HEK293T (cell line): ENCODE measurements around the gene FARP1.

Source experiments
- CTCF ChIA-PET: fragments of 350-600 bp; formaldehyde crosslinking; extraction: SDS; loops from one replicate; lab custom pipeline; 2021; ENCODE audit warnings: antibody characterized with exemption, inconsistent platforms; lab: Yijun Ruan, JAX
- POLR2A ChIA-PET: fragments of 350-600 bp; formaldehyde crosslinking; extraction: SDS; loops from one replicate; lab custom pipeline; 2020; ENCODE audit warnings: antibody characterized with exemption, inconsistent platforms; lab: Yijun Ruan, JAX
- DNase-seq: peaks from one replicate; pipeline ENCODE4 v3.0.0; 2012; ENCODE audit warnings: mixed read lengths; ENCODE audit errors: extremely low spot score
- ARNT ChIP-seq: fragments of 450-650 bp; IDR thresholded peaks from 2 replicates; pipeline ENCODE4 v1.6.1; 2017; ENCODE audit warnings: mild to moderate bottlenecking
- BHLHE40 ChIP-seq: fragments of 450-650 bp; IDR thresholded peaks from 2 replicates; pipeline ENCODE4 v1.6.1; 2016; ENCODE audit warnings: mild to moderate bottlenecking, moderate library complexity, borderline replicate concordance
- CTBP1 ChIP-seq: fragments of 450-650 bp; IDR thresholded peaks from 2 replicates; pipeline ENCODE4 v1.6.1; 2016; ENCODE audit warnings: borderline replicate concordance
- ELF4 ChIP-seq: fragments of 450-650 bp; IDR thresholded peaks from 2 replicates; pipeline ENCODE4 v1.6.1; 2017; ENCODE audit warnings: antibody characterized with exemption
- FOXA1 ChIP-seq: fragments of 450-650 bp; IDR thresholded peaks from 2 replicates; pipeline ENCODE4 v1.6.1; 2016; ENCODE audit warnings: mild to moderate bottlenecking
- FOXK2 ChIP-seq: fragments of 450-650 bp; IDR thresholded peaks from 2 replicates; pipeline ENCODE4 v1.6.1; 2016; ENCODE audit warnings: mild to moderate bottlenecking
- FOXM1 ChIP-seq: fragments of 450-650 bp; IDR thresholded peaks from 2 replicates; pipeline ENCODE4 v1.6.1; 2017; ENCODE audit warnings: mild to moderate bottlenecking, borderline replicate concordance
- HDGF ChIP-seq: fragments of 450-650 bp; IDR thresholded peaks from 2 replicates; pipeline ENCODE4 v1.6.1; 2017; ENCODE audit warnings: antibody characterized with exemption, borderline replicate concordance
- L3MBTL2 ChIP-seq: fragments of 450-650 bp; conservative IDR thresholded peaks from 2 replicates; pipeline ENCODE4 v1.6.1; 2016; ENCODE audit warnings: mild to moderate bottlenecking
- LEF1 ChIP-seq: fragments of 450-650 bp; IDR thresholded peaks from 2 replicates; pipeline ENCODE4 v1.6.1; 2017; ENCODE audit warnings: mild to moderate bottlenecking, borderline replicate concordance
- NFRKB ChIP-seq: fragments of 450-650 bp; IDR thresholded peaks from 2 replicates; pipeline ENCODE4 v1.6.1; 2016; ENCODE audit warnings: mild to moderate bottlenecking, moderate library complexity
- SP1 ChIP-seq: fragments of 450-650 bp; IDR thresholded peaks from 2 replicates; pipeline ENCODE4 v1.6.1; 2017
- SUZ12 ChIP-seq: fragments of 450-650 bp; IDR thresholded peaks from 2 replicates; pipeline ENCODE4 v1.6.1; 2016; ENCODE audit warnings: mild to moderate bottlenecking
- TARDBP ChIP-seq: fragments of 450-650 bp; IDR thresholded peaks from 2 replicates; pipeline ENCODE4 v1.6.1; 2016
- ZNF384 ChIP-seq: fragments of 450-650 bp; IDR thresholded peaks from 2 replicates; pipeline ENCODE4 v1.6.1; 2016
- TF ChIP-seq, protein P1 (sequence below): fragments of 450-650 bp; IDR thresholded peaks from 2 replicates; pipeline ENCODE4 v1.6.1; 2016

The FARP1 gene

GRCh38 chr13:98500963-98501421, 358.1 kb downstream of the FARP1 start:
- TF ChIP-seq FOXM1 (no peak), NFRKB (no peak), ZNF384 (no peak), FOXA1 (no peak), TARDBP (no peak), BHLHE40 (no peak), SP1 (no peak), LEF1 (no peak), HDGF (no peak), ELF4 (no peak), ARNT (no peak), CTBP1 (no peak), L3MBTL2 (no peak), FOXK2 (no peak)
- DNase-seq: no peak
- ChIA-PET POLR2A (no interaction called here), CTCF (no interaction called here)

DNA sequence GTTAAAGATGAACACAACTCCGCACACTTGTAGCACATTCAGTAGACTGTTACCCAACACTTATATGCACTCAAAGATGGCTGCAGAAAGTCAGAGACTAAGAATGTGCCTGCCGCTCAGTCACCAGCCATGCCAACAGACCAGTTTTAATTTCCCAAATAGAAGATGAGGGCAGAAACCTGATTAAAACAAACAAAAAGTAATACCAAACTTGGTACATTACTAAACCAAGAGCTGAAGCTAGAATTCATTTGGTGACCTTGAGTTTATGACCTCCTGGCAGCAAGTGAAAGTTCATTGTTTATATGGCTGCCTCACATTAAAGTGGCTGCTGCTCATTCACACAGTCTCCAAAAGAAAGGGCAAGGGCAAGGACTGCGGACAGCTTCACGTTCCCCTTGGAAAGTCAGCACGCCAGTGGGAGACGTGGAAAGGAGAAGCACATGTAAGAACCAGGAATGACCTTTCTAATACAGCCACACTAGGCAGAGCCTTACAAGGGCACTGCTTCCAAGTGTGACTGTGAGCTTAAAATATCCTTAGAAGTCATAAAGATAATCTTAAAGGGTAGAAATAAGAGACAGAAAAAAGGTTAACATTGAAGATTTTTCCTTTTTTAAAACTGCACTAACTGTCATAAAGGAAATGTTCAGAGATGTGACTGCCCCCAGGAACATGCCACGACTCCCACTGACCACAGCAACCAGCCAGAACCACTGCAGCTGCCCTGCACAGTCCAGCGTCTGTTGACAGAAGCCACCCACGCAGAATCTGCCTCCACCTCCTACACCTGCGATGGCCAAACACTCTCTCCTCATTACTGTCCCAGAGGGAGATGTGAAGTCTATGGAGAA, 360.5 kb downstream of the FARP1 start:
- ChIA-PET POLR2A (interaction anchor here (1.7 kb wide), 1 partner anchor 74 kb away, joined by 5 read pairs; no protein-coding TSS in a partner anchor), CTCF (interaction anchor here (0.8 kb wide), 1 partner anchor 20 kb away, joined by 3 read pairs; no protein-coding TSS in a partner anchor)
- no peak for TF ChIP-seq ELF4
- no peak for TF ChIP-seq NFRKB
- TF ChIP-seq SUZ12: no peak
- TF ChIP-seq L3MBTL2: no peak
- TF ChIP-seq FOXK2: no peak
- no peak for TF ChIP-seq ARNT
- no peak for TF ChIP-seq FOXA1
- no peak for TF ChIP-seq TARDBP
- no peak for TF ChIP-seq BHLHE40
- TF ChIP-seq LEF1: no peak
- TF ChIP-seq FOXM1: no peak
- DNase-seq: no peak

DNA sequence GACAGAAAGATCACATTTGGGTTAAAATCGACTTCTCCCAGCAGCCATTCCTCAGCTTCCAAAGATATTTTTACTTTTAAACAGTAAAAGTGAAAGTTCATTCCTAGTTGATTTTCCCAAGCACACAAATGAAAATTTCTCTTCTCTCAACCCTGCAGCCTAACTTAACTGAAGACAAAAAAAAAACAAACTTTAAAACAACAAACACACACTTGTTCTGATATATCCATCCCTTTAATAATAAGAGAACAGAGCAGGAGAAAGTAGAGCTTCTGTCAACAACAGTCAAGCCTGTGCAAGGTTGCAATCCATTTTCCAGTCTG, 361.1 kb downstream of the FARP1 start:
- DNase-seq: no peak
- ChIA-PET CTCF (interaction anchor here (0.8 kb wide), 1 partner anchor 21 kb away, joined by 3 read pairs; no protein-coding TSS in a partner anchor), POLR2A (interaction anchor here (1.7 kb wide), 1 partner anchor 73 kb away, joined by 5 read pairs; no protein-coding TSS in a partner anchor)
- no peak for TF ChIP-seq BHLHE40
- TF ChIP-seq ZNF384: no peak
- no peak for TF ChIP-seq SP1
- TF ChIP-seq CTBP1: no peak
- TF ChIP-seq FOXM1: no peak

DNA sequence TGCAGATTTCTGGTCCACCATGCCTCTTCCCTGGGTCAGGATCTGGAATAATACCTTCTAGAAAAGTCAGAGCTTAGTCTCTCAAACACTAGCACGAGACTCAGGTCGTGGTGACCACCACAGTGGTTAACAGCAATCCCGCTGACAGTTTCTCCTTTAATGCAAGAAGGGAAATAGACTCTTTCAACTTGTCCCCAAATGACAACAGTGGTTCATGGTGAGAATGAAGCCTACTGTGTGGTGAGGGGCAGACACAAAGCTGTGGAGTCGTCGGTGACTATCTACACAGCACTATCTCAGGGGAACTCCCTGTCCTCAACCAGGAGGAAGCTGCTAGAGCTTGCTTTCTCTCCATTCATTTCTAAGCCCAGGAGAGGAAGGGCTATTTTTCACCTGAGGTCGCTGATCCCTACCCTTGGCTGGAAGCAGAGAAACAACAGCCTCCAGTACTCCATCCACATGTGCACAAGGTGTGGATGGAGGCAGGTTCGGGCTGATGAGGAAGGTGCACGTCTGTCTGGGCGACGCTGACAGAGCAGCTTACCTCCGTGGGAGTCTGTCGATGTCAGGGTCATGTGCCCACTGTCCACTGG, 361.6 kb downstream of the FARP1 start:
- POLR2A ChIA-PET: interaction anchor here (1.7 kb wide), 1 partner anchor 73 kb away, joined by 5 read pairs; no protein-coding TSS in a partner anchor

More for the DNA sequence above, 361.6 kb downstream of the FARP1 start:
- TF ChIP-seq BHLHE40: no peak
- no peak for TF ChIP-seq SP1
- no peak for TF ChIP-seq ARNT
- TF ChIP-seq, protein P1, sequence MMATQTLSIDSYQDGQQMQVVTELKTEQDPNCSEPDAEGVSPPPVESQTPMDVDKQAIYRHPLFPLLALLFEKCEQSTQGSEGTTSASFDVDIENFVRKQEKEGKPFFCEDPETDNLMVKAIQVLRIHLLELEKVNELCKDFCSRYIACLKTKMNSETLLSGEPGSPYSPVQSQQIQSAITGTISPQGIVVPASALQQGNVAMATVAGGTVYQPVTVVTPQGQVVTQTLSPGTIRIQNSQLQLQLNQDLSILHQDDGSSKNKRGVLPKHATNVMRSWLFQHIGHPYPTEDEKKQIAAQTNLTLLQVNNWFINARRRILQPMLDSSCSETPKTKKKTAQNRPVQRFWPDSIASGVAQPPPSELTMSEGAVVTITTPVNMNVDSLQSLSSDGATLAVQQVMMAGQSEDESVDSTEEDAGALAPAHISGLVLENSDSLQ: no peak
- TF ChIP-seq FOXM1: no peak
- TF ChIP-seq FOXA1: no peak
- TF ChIP-seq CTBP1: no peak
- no peak for TF ChIP-seq NFRKB
- no peak for TF ChIP-seq L3MBTL2
- TF ChIP-seq HDGF: no peak
- TF ChIP-seq LEF1: no peak
- CTCF ChIA-PET: interaction anchor here (0.8 kb wide), 1 partner anchor 21 kb away, joined by 3 read pairs; no protein-coding TSS in a partner anchor
- no peak for DNase-seq
